SK-N-MC (cell line): ENCODE data around the gene GTF3C2.

Source experiments
- EZH2 ChIP-seq: fragments of 200-600 bp; sonication (generic); IDR thresholded peaks from one replicate; pipeline ENCODE4 v1.6.1; 2017; ENCODE audit warnings: antibody characterized with exemption
- POLR2AphosphoS5 ChIP-seq: IDR thresholded peaks from 2 replicates; pipeline ENCODE4 v1.6.1; 2012; ENCODE audit warnings: mild to moderate bottlenecking, low read depth, low read length, borderline replicate concordance

GRCh38 chr2:27281855-27282559 is 74.6 kb downstream of the GTF3C2 start, which contains the start of gene TRIM54:
- no peak for TF ChIP-seq EZH2
- no peak for TF ChIP-seq POLR2AphosphoS5
